Dedifferentiated amniotic fluid mesenchymal stem cell (primary cell): ENCODE results near the gene GRIK4.

Experiments
- DNase-seq: peaks from one replicate; pipeline ENCODE4 v3.0.0-alpha.2; 2016; ENCODE audit errors: extremely low spot score

The GRIK4 gene

GRCh38 chr11:120811731-120812130 lies 300.2 kb downstream of the GRIK4 start:
- DNase-seq = no peak

DNA sequence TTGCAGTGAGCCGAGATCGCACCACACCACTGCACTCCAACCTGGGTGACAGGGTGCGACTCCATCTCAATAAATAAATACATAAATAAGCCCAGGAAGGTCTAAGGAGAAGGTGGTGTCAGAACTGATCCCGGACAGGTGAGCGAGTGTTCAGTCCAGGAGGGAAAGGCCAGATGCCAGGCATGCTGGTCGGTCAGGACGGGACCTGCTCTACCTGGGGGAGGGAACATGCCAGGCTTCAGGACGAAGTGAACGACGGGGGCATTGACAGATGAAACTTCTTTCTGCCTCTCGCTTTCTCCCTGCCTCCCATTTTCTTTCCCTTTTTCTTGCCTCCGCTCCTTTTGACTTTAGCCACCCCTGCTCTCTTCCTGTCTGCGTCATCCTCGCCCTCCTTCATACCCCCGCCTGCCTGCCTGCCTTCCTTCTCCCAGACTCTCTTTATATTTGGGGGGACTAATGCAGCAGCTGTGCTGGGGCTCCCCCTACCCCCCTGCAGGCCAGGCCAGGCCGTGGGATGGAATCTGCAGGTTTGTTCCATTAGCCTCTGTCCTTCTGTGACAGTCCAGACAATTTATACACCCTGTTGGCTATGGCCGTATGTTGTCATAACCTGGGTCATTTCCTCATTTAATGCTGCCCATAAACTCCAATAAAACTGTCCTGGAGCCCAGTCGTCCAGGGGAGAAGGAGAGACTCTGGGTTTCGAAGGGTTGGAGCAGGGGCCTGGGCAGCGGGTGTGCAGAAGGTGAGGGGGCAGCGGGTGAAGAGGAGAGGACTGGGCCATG lies 303.2 kb downstream of the GRIK4 start:
- no peak for DNase-seq

DNA sequence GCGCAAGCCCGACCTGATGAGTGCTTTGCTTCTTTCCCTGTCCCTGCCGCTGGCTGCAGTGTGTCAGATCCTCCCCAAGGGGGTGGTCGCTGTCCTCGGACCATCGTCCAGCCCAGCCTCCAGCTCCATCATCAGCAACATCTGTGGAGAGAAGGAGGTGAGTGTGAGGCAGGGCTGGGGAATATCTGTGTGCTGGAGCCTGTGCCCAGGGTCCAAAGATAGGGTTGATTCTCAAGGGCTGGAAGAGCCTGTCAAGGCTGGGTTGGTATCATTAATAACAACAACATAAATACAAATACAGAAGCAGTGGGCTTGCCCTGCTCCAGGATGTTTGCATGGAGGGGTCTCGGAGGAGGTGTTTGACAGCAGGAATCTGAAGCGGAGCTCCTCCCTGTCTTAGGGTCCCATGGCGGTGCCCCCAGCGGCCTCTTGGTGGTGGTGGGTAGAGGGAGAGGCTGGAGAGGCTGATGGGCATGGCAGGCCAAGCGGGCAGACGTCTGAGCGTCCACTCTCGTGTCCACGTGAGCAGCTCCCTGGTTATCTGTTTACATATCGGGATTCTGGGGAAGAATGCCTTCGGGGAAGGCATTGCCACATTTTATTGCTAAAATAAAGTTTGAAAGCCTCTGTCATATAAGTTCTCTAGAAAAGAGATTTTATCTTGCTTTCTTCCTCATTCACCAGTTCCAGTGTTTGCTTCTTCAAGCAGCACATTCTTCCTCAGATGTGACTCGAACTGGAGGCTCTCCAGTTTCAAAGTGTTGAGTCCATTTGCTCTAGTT lies 304.0 kb downstream of the GRIK4 start:
- no peak for DNase-seq

DNA sequence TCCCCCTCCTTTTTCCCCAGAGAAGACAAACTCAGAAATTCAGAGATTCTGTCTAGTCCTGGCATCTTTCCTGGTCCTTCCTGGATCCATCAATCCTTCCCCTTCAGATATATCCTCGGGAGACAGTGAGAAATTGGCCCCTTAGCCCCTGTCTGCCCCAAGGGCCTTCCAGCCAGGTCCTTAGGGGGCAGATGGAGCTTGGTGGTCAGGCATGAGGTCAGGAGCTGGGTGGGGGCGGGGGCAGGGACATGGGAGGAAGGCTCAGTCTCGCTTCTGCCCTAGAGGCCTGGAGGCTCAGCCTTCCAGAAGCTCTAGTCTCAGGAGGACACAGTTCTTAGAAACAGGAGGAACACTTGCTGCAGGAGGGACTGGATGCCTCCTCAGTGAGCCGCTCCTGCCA lies 304.6 kb downstream of the GRIK4 start:
- DNase-seq = no peak

- DNase-seq = no peak
These were observed 305.2 kb downstream of the GRIK4 start for GRCh38 chr11:120816711-120817110.

DNA sequence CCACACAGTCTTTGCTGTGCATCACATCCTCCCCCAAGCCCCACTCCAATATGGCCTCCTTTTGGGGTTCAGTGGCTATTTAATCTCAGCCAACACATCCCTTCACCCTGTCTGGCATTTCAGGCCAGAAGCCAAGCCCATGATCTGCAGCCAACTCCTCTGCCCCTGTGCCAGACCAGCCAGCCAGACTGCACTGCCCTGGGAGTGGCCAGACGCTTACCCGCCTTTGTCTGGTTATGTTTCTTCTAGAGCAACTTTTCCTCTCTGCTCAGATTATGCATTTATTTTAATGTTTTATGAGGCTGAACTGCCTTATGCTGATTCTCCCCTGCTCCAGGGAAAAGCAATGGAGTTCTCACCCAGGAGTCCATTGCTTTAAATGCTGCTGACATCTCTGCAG lies 305.6 kb downstream of the GRIK4 start:
- DNase-seq = no peak

DNA sequence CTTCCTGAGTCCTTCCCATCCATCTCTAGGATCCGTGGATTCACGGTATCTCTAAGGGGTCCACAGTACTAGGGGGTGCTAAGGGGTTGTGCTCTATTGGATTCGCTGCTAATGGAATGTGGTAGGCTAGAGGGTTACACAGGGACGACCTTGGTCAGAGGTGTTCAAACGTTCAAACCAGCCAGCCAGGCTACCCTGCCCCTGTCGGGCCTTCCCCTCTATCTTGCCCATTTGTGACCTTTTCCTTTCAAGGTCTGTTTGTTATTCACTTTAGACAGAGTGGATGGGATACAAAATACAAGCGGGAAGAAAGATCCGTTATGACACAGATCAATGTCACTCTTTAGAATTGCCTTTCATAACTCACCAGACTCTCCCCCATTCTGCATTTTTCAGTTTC lies 306.5 kb downstream of the GRIK4 start:
- no peak for DNase-seq

DNA sequence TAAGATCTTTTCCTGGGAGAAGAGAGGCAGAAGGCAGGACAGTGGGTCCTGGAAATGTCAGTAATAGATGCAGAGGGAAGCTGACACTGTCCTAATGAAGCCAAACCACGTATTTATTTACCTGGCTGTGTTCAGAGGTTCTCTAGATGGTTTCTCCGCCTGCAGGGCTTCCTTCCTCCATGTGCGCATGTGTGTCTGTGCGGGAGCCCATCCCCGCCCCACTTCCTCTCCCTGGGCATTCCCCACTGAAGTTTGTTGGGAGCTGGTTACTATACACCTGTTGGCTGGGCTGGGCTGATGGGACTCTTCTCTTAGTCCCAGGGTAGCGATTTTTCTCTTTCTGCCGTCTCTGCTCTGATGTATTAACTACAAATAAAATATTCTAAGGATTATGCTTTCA lies 307.5 kb downstream of the GRIK4 start:
- no peak for DNase-seq

DNA sequence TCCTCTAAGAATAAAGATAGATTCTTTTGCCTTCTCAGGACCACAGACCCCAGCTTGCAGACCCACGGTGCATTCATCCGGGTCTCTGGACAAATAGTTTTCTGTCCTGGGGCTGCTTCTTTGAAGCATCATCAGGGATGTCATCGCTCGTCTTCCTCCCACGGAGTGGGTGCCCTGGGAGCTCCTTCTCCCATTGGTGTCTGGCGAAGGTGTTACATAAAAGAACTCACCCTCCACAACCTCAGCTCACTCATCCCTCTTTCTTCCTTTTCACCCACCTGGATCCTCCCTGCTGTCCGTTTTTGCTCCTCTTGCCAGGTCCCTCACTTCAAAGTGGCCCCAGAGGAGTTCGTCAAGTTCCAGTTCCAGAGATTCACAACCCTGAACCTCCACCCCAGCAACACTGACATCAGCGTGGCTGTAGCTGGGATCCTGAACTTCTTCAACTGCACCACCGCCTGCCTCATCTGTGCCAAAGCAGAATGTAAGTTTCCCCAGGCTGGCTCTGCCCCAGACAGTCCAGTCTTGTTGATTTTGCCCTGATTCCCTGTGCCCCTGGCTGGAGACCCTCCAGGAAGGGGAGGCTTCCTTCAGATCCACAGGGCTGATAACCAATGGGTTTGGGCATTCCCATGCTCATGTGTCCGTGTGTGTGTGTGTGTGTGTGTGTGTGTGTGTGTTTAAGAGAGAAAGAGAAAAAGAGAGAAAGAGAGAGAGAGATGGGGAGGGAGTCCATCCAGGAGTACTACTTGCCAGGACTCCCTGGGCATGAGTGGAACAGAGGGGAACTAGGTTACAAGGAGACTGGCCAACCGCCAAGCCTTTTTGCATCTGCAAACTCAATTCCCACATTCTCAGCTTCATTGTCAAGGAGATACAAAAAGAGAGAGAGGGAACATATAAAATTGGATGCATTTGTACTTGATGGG lies 308.2 kb downstream of the GRIK4 start:
- no peak for DNase-seq

DNA sequence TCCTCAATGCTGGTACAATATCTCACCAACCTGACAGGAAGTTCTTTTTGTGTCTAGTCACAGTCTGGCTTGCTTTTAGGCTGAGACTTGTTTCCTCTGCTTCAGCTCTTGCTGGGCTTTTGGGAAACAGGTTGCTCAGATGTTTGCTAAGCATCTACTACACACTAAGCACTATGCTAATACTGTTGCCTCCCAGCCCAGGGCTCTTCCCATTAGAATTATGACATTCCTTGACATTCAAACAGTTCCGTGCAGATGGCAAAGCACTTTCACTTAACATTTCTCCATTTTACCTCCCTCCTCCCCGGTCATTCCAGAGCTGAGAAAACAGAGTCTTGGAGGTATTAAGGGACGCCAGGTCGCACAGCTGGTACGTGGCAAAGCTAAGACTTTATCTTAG lies 311.6 kb downstream of the GRIK4 start:
- DNase-seq = no peak

DNA sequence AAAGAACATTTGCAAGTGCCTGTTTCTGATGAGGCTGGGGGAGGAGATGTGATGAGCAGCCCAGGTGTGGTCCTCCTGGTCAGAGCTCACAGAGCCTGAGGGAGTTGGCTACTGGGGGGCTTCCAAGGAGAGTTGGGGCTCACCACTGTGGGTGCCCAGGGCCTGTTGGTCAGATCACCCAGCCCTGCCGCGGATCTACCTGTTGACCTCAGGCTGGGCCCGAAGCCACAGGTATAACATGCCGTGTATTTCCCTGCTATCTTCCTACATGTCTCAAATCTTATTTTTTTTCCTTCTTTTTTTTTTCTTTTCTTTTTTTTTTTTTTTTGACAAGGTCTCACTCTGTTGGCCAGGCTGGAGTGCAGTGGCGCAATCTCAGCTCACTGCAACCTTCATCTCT lies 312.7 kb downstream of the GRIK4 start:
- no peak for DNase-seq

DNA sequence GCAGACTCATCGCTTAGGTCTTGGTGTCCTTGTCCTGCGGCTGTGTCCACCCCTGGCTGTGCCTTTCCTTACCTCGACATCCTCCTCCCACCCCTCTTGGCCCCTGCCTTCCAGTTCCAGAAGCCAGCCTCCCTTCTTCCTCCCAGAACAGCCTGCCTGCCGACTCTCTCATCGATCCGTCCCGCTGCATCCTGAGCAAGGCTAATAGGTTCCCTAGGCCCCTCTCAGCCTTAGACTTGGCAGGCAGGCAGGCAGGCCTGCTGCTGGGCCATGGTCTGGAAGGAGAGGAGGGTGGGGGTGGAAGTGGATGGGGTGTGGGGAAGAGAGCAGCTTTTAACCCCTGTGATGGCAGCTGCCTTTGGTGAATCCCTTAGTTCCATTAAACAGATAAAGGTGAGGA lies 315.6 kb downstream of the GRIK4 start:
- no peak for DNase-seq

- no peak for DNase-seq
These were observed 316.3 kb downstream of the GRIK4 start for GRCh38 chr11:120827820-120828219.

GRCh38 chr11:120828847-120829246 lies 317.3 kb downstream of the GRIK4 start:
- no peak for DNase-seq

DNA sequence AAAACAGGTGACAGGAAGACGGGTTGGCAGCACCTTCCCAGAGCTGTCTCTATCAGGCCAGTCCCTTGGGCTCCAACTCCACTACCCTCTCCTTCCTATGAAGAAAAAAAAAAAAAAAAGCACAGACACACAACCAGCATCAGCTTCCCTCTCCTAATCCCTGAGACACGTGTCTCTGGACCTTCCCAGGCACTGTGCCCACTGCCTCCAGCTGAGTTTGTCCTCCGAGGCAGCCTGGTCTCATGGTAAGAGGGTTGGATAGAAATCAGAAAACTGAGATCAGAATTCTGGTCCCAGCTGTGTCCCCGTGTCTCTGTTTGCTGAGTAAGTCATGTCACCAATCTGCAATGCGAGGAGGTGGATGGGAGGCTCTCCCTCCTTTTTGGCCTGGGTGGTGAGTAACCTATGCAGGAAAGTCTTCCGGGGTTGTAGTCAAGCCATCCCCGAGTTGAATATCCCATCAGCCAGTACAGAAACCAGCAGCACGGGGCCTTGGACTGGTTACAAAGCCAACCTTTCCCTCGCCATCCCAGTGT lies 318.6 kb downstream of the GRIK4 start:
- DNase-seq = no peak

DNA sequence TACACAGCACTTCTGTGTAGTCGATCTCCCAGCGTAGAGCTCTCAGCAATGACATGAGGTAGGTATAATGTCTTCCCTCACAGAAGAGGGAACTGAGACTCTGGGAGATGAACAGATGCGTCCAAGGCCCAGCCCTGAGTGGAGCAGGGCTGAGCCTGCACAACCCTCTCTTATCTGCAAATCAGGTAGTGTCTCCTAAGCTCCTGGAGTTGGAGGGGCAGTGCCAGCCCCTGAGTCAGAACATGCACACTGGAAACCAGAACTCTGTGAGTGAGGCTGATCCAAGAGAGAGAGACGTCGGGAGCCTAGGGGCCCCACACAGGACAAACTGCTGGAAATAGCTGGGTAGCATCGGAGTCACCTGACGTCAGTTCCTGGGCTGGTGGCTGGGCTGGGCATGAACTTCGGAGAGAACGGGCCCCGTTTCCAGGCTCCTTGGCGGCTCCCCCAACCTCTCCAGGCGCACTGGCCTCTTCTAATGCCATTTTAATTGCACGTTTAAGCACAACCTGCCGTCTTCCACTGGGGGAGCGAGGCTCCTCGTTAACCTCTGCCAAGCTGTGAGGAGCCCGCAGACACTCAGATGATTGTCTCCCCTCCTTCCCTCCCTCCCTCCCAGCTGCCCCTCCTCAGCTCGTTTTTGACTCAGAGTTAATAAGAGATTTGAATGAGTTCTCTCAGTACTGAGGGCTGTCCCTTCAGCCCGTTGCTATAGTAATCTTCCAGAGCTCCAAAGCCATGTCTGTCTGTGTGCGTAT lies 321.1 kb downstream of the GRIK4 start:
- DNase-seq = no peak

DNA sequence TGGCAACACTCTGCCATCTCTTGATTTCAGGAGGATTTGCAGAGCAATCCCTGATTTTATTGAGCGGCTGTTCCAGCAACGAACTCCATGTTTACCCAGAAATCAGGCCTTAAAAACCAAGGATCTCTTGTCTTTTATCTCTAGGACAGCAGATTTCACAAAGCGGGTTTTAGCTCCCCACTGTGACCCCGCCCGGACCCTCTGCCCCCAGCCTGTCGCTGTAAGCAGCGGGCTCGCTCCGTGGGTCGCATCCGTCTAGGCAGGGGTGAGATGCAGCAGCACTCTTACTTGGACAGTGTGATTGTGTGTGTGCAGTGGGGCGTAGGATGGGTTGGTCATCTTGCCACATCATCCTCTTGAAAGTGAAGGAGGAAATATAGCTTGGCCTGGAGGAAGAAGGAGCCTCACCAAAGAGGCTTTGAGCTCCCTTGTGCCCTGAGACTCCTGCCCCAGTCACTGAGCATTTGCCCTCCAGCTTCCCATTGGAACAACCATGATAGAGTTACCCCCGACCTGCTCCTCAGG lies 323.2 kb downstream of the GRIK4 start:
- no peak for DNase-seq

GRCh38 chr11:120835601-120836228 lies 324.2 kb downstream of the GRIK4 start:
- no peak for DNase-seq

- no peak for DNase-seq
These were observed 326.1 kb downstream of the GRIK4 start for GRCh38 chr11:120837696-120838095.

- DNase-seq = no peak
These were observed 327.7 kb downstream of the GRIK4 start for GRCh38 chr11:120839201-120839600.
